Endometrial microvascular endothelial cells (primary cell): ENCODE results near the gene ENAH. TPM values are rescaled to one million over a fixed set of nuclear protein-coding genes. Genes with fewer than 3 reads are reported as not detected.

Experiments
- in situ Hi-C: cut with HindIII; loops from 2 replicates; pipeline ENCODE4 v1.10.0; 2017; ENCODE audit warnings: low sequenced_read_pairs, low pct_unique_long_range_greater_than_20kb; ENCODE audit errors: inconsistent ontology term
- total RNA-seq: library from RNA; depleted of rRNA; stranded (reverse); fragments of >200 nt; gene quantifications from one replicate; pipeline ENCODE4 v1.2.3, GENCODE V29; 2015; ENCODE audit errors: inconsistent ontology term

Gene ENAH
- total RNA-seq, 1 donor from 2014 or later, result 63.4 TPM

DNA sequence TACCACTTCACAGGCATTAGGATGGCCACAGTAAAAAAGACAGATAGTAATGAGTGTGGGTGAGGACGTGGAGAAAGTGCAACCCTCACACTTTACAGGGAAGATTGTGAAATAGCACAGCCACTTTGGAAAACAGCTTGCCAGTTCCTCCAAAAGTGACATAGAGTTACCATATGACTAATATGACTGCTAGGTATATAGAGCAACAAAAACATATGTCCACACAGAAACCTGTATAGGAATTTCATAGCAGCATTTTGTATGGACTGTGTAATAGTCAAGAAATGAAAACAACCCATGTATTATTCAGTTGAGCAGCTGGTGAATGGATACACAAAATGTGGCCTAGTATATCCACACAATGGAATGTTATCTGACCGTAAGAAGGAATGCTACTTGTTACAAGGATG lies 194.7 kb downstream of the ENAH start:
- in situ Hi-C loops, result no loop called here

DNA sequence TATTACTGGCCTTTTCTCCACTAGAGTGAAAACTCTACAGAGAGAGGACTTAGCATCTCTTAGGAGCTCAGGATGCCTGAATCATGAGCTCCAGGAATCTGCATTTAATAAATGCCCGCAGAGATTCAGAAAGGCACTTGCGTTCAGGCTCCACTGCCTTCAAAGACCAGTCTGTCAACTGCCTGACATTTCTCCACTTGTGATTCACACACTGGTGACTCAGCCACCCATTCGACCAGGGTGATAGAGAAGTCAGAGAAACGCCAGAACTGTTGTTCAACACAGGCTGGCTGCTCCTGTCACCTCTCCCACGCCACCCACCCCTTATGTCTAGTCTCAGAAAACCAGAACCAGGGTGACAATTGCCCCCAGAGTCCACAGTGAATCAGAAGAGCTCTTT lies 198.2 kb downstream of the ENAH start:
- in situ Hi-C loops, result no loop called here

DNA sequence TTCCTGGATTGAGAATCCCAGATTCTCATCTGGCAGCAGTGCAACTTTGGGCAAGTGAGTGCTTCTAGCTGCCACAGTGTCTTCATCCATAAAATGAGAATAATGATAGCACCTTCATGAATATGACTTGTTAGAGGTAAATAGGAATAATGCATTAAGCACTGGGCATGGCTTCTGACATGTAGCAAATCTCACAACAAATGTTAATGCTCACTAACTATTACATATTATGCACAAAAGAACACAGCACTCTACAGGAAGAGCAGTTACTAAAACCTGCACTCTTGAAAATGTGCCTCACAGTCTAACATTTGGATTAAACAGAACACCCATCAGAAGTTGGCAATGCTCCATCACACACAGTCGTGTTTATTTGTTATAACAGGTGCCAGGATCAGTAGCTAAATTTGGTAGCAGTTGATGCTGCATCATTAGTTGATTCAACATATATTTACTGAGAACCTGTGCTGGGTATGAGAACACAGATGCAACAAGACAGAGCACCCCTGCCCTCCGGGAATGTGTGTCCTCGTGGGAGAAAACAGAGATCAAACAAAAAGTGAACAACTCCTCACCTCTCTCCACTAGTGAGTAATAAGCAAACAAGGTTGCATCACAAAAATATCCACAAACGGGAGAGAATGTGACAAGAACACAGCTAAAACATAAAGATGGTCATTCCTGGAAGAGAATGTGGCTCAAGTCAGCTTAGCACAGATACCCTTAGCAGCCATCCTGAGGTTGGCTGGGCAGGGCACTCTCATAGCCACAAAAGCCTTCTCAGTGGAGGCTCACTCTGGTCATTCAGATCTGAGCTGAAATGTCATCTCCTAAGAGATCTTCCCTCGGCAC lies 198.9 kb downstream of the ENAH start:
- in situ Hi-C loops, result no loop called here

DNA sequence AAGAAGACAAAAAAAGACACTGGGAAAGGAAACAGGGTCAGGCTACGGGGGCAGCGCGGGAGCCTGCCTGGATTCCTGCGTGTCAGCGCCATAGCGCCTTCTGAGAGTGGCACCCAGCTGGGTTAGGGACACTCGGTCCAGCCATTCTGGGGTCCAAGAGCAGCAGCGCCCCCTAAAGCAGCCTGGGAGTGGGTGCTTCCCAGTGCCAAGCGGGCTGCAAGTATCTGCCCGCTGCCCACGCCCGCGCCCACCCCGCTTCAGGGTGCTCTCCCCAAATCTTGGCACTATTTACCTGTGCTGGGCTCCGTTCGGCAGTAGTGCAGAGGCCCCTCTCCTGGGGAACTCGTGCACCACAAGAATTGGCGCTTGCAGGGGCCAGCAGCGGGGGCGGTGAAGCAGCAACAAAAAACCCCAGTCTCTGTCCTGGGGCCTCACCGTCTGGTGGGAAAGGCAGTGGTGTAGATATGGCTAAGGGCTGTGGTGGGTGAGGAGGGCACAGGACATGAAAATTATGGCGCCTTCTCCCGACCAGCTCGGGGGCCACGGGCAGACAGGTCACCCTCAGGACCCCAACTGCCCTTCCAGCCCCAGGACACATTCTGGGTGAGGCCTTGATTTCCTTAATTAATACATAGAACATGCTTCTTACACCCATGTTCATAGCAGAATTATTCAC lies 200.9 kb downstream of the ENAH start:
- in situ Hi-C loops, result no loop called here

DNA sequence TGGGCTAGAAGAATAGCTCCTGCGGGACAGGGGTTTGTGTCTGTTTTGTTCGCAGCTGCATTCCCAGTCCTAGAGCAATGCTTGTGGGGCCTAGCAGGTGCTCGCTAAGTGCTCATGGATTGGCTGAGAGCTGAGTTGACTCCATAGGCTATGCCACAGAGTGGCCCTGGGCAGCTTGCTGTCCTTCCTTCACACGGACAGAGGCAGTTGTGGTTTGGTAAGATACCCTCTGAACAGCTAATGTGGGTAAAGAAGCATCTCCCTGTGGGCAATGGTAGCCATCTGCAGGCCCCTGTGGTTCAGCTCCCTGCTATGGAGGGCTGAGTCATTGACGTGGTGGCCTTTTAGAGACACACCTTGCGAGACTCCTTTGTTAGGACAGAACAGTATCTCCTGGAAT lies 201.6 kb downstream of the ENAH start:
- in situ Hi-C loops, result no loop called here

DNA sequence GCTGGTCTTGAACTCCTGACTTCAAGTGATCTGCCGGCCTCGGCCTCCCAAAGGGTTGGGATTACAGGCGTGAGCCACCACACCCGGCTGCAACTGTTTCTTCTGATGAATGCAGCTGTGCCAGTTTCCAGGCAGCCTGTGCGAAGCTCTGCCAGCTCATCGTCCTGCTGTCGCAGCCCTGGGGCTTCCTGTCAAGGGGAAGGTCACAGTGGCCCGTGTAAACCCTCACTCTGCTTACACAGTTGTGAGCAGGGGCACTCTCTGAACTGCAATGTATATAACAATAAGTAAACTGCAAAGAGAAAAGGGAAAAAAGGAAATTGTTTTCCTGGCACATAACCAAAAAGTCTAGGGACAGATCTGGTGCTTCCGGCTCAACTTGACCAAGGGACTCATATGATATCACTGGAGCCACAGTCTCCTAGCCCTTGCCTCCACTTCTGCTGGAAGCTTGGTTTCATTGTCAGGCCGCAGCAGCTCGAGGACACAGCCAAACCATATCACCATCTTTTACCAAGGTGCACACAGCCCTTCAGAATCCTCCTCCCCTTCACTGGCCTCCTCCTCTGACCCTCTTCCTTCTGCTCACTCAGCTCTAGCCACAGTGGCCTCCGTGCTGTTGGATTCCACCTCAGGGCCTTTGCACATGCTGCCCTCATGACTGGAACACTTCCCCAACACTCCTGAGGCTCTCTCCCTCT lies 202.3 kb downstream of the ENAH start:
- in situ Hi-C loops, result no loop called here

DNA sequence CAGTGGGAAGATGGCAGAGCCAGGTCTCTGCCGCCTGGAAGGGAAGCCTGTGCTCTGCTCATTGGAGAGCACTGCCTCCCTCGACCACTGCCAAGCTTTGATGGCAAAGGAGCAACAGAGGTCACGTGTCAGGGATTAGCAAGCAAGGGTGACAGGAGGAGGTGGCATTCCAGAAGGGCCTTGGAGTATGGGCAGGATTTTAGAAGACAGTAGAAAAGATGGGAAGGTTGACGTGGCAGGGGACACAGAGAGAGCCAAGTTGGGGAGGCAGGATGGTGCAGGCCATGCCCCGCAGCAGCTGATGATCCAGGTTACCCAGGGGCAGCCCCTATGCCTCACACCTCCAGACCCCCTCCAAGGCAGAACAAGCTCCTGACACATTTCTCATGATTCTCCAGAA lies 203.1 kb downstream of the ENAH start:
- in situ Hi-C loops, result loop anchor here (25.0 kb wide), 1 partner anchor 538 kb away; the partner anchor contains the start of gene SDE2

DNA sequence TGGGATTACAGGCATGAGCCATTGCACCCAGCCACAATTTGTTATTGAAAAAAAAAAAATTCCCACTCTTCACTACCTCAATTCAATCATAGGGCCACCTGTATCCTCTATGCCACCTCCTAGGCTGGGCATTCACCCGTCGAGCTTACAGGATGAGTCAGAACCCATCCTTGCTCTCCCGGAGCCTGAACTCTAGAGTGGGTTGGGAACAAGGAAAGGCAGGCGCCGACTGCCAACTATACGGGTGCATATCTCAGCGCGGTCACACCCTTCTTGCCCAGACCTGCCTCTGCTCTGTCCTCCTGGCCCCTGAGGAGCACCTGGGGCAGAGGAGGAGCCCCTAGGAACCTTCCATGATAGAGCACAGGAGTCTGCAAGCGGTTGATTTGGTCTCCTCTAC lies 203.7 kb downstream of the ENAH start:
- in situ Hi-C loops, result loop anchor here (25.0 kb wide), 1 partner anchor 538 kb away; the partner anchor contains the start of gene SDE2

DNA sequence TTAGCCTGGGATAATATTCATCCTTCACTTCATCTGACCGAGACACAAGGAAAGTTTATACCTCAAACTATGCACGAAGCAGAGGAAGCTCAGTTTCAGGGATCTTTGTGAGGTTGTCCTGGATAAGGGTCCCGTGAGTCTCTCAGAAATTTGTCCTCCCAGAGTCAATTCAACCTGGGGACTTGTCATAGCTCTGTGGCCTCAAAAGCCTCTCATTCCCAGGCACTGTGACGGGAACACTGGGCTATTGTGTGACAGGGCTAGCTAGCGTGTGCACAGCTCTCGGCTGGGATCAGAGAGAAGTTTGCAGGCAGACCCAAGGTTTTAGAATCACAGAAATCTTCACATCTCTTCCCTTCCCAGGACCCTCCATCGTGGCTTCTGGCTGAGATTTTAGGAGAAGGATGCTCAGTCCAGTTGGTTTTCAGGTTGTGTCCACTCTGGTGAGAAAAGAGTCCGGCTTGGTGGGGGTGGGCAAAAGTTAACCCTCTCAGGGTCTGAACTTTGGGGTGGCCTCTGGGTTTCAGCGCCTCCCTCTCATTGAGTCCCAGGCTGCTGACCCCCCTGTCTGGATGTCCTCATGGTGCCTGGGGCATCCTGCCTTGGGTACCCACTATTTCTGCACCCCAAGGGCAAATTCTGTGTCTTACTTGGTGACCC lies 204.6 kb downstream of the ENAH start:
- in situ Hi-C loops, result loop anchor here (25.0 kb wide), 1 partner anchor 539 kb away; the partner anchor contains the start of gene SDE2

DNA sequence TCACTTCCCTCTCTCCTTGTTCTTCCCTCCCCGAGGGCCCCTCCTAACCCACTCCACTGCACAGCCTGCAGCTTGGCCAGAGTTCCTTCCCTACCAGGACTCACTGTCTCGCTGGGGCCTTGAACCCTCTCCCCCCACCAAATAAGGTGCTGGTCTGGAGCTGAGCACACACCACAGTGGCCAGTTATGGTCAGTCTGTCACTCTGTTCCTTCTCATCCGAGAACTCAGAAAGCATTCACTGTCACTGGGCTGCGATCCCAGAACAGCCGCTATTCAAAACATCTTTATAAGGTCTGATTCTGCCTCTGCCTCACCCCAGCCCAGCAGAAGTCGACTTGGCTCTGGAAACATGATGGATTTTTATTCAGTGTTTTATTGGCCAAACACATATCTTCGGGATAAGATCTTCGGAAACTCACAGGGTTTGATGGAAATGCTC lies 205.3 kb downstream of the ENAH start:
- in situ Hi-C loops, result loop anchor here (25.0 kb wide), 1 partner anchor 540 kb away; the partner anchor contains the start of gene SDE2

DNA sequence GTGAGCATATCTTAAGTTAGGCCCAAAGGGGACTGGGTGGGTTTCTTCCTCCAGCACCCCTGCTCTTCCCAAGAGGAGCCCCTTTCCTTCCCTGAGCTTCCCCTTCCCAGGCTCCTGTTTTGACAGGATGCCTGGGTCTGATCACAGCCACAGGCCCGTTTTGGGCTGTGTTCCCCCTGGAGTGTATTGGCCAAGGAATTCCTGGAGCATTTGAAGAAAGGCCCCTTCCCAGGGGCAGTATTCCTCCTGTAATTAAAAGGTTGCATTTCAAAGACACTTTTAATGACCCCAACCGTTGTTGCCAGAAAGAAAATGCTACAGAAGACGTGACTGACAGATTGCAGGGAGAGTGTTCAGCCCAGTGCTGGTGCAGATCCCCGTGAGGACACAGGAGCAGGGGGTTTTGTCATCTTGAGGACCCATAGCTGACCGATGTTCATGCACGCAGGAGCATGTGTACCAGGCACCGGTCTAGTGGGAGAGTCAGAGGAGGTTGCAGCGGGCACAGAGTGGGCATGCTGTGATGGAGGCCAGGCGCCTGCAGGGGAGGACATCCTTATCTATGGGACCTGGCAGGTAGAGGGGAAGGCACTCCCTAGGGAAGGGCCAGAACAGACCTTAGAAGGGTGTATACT lies 205.8 kb downstream of the ENAH start:
- in situ Hi-C loops, result loop anchor here (25.0 kb wide), 1 partner anchor 540 kb away; the partner anchor contains the start of gene SDE2

DNA sequence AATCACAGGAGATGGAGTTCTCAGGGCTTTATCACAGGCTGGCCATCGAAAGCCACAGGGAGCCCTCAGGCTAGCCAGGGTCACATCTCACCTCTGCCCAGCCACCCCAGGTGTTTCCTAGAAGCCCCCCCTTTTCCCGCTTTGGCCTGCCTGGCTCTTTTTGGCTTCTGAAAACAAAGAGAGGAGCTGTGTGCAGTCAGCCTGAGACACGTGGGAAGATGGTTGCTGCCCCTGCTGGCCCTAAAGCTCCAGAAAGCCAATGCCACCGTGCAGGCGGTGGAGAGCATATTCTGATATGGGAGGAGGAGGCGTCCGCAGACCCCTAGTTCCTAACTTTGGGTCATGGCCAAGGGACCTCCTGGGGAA lies 206.3 kb downstream of the ENAH start:
- in situ Hi-C loops, result loop anchor here (25.0 kb wide), 1 partner anchor 541 kb away; the partner anchor contains the start of gene SDE2

DNA sequence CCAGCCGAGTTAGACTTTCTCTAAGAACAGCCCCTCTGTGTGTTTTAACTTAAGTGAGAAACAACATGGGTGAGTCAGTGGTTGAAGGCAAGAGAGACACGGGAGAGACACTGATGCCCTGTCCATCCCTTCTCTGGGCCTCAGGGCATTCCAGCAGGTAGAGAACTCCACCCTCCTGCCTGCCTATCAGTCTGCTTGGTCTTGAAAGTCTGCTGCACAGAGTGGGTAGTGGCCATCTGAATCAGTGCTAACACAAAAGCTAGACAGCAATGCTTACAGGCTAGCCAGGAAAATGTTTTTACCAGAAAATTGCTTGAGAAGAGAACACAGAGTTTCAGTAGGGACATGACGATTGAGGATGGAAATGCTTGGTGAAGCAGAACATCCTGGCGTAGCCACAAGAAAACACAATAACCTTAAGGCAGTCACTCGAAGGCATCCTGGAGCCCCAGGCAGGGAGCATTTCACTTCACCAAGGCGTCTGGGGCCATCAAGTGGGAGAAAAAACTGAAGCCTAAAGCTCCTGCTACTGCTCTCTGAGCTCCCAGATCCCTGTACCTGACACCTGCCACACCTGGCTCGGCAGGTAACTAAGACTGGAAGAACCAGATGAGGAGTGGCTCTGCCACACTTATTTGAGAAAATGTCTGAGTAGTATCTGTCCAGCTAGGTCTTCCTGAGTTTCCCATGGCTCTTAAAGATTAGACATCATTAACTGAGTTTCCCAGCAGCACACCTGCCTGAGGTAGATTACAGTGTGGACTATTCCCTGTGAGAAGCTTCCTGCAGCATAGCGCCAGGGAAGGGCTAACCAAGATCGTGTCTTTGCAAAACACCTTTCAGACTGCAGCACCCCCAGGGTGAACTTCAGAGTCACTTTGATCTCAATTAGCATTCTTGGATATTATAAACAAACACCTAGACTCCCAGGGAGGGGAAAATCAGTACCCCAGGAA lies 207.0 kb downstream of the ENAH start:
- in situ Hi-C loops, result loop anchor here (25.0 kb wide), 1 partner anchor 541 kb away; the partner anchor contains the start of gene SDE2

DNA sequence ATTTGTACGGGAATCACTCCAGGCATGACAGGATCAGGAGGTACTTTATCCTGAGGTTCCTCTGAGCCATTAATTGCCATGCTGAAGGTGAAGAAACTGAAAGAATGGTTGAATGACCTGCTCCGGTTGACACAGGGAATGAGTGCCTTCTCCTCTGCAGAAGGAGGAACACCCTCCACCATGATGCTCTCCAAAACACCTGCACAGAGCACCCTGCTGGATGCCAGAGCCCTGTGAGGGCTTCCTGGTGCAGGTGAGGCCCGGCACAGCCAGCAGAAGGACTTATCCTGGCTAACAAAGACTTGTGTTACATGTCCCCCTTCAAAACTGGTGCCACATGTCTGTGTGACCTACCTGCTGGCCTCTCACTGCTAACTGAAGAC lies 210.8 kb downstream of the ENAH start:
- in situ Hi-C loops, result loop anchor here (25.0 kb wide), 1 partner anchor 545 kb away; the partner anchor contains the start of gene SDE2

DNA sequence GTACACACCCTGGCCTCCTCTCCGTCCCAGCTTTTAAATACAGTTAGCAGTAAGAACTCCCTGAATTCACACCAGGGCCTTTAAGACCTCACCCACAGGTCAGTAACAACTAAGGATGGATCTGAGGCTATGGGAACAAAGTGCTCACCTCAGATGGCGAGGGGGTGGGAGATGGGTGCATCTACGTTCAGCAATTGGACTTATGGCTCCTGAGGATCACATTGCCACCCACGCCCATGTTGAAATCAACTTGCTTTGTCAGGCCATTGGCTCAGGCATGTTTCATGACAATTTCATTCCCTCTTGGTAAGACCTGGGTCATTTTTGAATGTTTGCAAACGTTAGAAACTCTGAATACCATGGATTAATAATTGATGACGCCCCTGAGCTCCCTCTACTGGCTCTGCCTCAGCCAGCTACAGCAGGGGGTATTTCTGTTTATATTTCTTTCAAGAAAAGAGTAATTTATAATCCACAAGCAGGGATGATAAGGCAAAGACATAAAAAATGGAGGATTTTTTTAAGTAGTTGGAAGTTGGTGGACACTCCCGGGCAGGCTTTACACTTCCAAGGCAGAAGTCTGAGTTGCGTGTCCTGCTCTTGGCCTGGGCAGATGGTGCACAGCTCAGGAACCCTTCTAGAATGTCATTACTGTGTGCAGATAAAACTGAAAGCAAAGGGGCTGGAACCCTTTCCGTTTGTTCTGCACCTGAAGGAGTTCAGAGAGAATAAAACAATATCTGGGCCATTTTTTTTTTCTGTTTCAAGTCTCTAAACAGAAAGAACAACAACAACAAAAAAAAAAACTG lies 211.4 kb downstream of the ENAH start:
- in situ Hi-C loops, result loop anchor here (25.0 kb wide), 1 partner anchor 546 kb away; the partner anchor contains the start of gene SDE2
